Activated CD4-positive, alpha-beta T cell treated with anti-CD3 and anti-CD28 coated beads, Interleukin-10, Interleukin-2, amounts not matched to agents 100 ng/mL and 50 ng/mL, durations not matched to agents 16 hours and 8 hours (primary cell): Measurements from ENCODE around the gene SRRD.

Experiments used
- DNase-seq: peaks from one replicate; pipeline ENCODE4 v3.0.0-alpha.2; 2020

The SRRD gene

DNA sequence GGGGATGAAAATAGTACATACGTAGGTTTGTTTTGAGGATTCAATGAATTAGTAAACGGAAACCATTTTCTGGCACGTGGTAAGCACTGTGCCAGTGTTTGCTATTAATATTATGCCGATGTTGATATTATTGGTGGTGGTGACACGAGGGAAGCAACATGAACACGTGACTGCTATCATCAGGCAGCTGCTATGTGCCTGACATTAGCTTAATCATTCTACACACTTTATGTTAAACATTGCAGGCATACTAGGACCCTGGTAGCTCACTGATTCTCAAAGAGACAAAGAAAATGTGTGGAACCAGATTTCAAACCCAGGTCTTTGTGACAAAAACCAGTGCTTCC lies 656 bp downstream of the SRRD start:
- peak; percentile 35 for DNase-seq

DNA sequence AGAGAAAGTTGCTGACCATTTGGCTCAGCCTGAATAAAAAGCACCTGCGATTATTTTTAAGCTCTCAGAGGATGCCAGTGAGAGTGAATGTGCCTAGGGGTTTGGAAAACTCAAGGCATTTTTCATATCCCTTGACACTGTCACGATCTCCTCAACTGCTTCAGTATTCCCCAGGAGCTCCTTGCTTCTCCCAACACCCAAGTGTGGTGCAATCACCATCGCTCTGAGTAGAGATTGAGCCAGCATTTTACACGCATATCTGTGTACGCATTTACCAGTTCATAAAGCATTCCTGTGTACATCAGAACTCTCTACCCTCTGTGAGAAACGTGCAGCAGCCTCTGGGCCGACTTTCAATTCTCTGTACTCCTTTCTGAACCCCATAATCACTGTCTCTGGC lies 1.3 kb downstream of the SRRD start:
- DNase-seq = no peak

DNA sequence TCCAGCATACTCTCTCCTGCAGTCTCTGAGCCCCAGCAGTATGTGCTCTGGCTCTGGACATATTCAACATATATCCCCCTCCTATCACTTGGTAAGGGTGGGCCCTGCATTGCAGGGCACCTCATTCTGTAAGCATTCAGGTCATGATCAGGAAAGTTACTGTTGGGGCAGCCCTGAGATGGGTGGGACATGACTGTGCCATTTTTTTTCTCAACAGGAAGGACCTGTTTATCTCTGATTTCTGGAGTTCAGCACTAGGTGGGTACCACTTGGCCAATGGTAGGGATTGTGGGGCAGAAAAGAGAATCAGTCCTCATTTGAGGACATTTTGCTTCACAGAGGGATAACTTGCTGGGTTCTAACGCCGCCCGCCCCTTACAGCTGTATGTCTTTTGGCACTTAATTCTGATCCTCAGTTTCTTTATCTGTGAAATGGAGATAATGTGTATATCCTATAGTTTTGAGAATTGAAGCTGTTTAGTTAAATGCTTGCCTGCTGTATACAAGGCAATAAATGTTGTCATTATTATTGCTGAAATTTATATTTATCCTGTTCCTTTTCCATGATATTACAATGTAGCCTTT lies 2.2 kb downstream of the SRRD start:
- no peak for DNase-seq

DNA sequence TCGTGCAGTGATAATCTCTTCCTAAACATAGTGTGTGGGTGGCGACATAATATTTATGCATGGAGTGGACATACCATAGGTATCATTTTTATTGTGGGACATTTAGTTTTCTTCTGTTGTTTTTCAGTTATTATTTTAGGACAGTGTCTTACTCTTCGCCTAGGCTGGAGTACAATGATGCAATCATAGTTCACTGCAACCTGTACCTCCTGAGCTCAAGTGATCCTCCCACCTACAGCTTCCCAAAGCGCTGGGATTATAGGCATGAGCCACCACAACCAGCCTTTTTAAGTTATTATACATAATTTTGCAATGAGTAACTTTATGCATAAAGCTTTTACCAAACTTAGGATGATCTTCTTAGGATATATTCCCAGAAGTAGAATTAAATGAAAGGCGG lies 2.7 kb downstream of the SRRD start:
- DNase-seq = no peak

DNA sequence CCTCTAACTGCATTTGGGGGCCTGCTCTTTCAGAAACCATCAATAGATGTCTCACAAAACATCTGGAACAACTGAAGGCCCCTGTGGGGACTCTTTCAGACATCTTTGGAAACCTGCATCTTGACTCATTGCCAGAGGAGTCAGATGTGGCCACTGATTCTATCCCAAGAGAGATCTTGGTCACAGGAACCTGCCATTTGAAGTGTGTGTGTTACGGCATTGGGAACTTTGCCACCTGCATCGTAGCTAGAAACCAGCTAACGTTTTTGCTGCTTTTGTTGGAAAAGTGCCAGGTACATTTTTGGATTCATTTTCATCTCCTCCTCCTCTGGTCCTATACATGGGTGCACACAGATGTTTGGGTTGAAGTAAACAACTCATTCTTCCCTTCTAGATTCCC lies 4.3 kb downstream of the SRRD start:
- DNase-seq = no peak

DNA sequence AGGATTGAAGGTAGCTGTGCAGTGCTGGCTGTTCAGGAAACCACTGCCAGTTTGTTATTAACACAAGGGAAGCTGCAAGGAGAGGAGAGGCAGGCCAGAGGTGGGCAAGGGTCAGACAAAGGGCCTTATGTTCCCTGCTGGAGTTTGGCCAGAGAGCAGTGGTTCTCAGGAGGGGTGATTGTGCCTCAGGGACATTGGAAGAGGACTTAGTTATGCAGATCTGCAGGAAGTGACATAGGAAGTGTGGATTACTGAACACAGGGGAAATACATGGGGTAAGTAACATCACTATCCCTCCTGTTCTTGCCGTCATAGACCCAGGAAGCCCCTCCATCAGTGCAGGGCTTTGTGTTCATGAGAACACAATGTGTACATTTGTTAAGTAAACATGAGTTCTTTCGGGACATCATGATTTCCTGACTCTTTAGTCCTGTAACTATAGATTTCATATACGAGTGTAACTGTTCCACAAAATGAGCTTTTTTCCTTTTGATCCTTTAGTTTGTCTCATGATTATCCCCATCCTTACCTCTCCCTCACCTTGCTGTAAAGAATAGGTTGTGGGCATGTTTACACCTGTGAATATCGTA lies 5.9 kb downstream of the SRRD start:
- no peak for DNase-seq

DNA sequence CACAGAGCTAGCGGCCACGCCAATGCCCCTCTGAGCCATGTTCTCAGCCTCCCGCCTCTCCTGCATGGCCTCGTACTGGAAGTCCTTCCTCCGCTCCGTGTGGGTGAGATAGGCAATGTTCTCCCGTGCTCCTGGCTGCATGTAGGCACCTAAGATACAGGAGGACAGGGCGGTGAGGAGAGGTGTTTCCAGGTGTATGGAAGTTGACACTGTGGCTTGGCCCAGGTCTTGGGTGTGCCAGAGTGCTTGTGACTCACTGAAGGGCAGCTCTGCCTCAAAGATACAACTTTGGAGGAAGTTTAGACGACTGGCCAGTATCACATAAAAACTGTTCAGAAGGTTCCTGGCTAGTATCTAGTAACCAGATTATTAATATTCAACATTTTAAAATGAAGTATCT lies 8.5 kb downstream of the SRRD start:
- no peak for DNase-seq

DNA sequence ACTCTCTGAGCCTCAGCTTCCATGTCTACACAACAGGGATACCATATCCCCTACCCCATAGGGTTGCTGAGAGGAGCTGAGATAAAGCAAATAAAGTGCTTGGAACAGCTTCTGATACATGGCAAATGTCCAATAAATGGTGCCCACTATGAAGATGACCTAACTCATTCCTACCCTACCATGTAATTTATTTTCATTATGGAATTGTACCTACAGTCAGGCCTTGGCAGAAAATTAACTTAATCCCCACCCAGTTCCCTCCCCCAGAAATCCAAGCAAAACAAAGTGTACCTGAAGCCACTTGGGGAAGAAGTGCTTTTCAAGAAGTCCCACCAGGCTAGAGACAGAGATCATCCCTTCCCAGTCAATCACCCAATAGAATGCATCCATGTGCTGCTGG lies 10.8 kb downstream of the SRRD start:
- no peak for DNase-seq

DNA sequence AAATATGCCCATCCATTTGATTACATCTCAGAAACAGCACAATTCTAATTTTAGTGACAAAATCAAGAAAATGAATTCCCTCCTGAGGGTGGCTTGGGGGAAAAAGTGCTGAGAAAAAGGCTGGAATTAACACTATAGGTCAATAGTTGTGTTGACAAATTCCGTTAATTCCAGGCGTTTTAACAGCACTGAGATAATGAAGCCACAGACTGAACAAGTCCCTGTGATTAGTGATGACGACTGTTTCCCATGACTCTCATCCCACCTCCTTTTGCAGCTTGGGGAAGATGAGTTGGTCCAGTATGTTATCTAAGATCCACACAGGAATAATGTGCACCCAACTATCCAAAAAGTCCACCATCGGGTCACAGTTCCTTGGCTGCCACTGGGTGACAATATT lies 12.8 kb downstream of the SRRD start:
- no peak for DNase-seq

DNA sequence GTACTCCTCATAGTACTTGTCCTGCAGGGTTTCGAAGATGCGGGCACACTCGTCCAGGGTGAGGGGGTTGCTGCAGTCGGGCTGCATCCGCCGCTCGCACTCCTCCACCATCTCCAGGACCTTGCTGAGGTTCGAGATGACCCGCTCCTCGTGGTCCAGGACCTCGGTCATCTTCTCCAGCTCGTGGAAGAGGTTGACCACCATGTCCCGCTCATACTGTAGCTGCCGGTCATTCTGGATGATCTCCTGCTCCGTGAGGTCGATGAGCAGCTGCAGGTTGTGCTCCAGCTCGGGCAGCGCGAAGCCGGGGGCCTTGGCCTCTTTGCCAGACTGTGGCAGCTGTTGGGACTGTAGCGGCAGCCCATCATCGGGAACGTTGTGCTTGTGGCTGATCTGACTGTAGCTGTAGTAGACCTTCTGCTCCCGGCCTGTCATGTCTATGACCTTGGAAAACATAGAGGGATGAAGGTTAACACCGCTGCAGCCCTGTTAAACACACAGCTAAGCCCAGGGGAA lies 15.6 kb downstream of the SRRD start:
- DNase-seq = no peak

DNA sequence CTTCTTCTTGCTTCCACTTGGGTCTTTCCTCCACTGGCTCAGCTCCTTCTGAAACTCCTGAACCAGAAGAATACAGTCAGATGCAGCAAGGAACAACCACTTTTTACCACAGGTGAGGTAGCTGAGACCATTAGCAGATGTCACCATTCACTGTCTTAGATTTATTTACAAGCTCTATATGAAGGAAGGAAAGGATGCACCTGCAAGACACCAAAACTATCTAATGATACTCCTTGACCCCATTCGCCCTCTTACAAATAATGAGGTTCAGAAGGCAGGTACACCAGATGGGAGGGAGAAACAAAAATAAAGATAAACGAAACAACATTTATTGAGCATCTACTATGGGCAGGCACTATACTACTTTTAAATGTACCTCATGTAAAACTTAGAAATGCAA lies 18.3 kb downstream of the SRRD start:
- DNase-seq = no peak

DNA sequence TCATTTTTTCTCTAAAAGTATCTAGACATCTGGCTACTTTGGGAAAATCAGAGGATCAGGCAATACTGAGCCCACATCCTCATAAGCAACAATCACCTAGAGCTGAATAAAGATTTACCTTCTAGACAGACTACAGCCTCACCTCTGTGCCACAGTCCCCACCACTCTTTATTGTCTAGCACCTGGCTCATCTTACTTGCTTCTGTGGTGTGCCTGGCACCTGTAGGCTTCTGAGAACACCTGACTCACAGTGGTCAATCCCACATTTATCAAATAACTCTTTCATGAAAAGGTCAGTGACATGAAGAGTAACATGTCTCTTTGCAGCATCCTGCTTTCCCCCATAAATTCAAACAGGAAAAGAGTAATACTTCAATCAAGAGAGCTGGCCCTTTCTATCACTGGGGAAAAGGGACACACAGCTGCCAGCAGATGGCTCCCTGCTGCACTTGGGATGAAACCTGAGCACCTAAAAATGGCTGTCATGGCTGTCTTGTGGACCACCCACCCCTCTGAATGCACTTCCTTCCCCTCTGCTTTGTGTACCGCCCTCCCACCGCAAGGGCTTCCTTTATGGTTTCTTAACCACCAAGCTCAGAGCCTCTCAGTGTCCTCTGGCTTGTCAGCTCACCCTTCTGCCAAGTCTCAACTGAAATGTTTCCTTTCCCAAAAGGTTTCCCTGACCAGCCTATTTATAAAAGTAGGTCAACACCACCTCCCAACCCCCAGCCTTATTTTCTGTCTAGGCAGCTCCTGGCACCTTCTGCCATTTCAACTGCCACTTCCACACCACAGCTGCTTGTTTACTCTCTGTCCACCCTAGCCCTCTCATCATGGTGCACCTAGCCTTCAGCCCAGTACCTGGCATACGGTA lies 19.2 kb downstream of the SRRD start:
- DNase-seq = peak; percentile 79

DNA sequence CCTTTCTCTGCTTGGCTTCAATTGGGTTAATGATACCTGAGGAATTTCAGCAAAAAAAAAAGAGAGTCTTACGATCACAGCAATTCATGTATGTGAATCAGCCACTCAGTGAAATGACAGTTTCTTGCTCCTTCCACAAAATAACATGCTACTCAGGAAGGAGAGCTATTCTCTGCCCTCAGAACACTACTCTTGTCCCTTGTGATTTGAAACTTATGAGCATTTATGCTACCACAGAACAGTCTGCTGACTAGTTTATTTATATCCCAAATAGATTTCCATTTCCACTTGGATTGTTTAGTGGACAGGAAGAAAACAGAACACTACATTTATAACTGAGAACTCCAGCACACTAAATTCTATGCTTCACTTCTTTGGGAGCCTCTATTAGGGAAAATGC lies 20.1 kb downstream of the SRRD start:
- no peak for DNase-seq

DNA sequence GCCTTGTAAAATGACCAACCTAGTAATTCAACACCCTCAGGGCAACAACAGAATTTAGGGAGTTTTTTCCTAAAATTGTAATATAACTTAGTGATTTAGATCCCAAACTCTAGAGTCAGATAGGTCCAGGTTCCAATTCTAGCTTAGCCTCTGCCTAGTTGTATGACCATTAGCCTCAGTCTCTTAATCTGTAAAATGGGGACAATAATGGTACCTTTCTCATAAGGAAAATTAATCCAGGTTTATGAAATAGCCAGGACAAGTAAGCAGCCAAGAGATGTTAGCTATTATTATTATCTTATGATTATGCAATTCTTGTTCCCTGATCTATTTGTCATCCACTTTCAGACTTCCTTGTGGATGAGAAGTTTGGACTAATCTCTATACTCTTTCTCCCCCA lies 24.5 kb downstream of the SRRD start:
- no peak for DNase-seq

DNA sequence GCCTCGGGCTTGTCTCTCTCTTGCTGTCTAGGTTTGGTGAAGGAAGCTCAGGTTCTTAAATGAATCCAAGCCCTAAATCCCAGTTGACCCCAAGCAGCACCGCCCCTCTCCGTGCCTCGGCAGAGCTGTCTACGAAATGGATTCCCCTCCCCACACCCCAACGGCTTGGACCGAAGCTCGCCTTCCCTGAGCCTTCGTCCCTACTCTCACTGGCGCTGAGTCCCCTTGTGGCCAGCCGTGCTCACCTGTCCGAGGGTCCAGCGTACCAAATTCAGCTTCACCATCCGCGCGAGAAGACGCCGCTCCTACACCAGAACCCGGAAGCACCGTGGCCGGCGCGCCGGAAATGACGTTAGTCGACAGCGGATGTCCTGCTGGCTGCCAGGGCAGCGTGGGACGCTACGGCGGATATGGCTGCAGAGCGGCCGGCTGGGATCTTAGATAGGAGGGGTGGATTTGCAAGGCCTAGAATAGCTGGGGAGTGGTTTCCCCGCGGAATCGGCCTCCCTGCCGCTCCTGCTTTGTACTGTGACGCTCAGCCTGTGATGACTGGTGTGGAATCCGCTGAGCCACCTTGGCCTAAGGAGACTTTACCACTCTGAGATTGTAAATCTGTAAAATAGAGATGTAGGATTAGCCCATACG lies 28.6 kb downstream of the SRRD start, which contains the start of gene TFIP11:
Gene TFIP11 (minus strand): TSS at position 325 of the 645 bp plus-strand sequence. CDS start 2,201 bp downstream, outside the sequence.
- DNase-seq = peak; percentile 95

DNA sequence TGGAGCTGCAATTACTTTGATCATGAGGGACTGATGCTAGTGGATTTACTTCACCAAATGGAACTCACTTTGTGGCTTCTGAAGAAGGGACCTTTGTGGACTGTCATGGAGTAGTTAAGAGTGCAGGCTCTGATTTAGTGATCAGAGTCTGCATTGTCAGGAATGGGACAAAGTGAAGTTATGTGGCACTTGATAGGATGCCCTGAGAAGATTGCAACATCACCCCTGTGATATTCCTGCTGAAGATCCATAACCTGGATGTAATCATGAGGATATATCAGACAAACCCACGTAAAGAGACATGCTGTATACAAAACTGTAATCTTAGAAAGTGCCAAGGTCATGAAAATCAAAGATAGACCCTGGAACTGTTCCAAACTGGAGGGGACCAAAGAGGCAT lies 30.2 kb downstream of the SRRD start:
- no peak for DNase-seq

DNA sequence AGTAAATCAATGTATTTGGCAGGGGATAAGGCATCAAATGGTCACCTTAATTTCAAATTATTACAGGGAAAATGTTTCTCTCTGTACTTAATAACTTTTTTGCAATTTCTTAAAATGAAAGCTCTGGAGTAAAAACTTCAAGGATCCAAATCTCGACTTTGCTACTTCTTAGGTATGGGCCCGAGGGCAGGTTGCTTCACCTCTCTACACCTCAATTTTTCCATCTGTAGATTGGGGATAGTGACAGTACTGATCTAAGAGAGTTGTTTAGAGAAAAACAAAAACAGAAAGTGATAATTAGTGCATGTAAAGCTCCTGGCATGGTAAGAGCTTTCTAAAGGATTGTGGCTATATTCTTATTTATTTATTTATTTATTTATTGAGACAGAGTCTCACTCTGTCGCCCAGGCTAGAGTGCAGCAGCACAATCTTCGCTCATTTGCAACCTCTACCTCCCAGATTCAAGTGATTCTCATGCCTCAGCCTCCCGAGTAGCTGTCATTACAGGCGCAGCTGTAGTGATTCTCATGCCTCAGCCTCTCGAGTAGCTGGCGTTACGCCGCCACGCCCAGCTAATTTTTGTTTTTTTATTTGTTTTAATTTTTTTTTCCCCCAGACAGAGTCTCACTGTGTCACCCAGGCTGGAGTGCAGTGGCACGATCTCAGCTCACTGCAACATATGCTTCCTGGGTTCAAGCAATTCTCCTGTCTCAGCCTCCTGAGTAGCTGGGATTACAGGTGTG lies 30.9 kb downstream of the SRRD start:
- no peak for DNase-seq

DNA sequence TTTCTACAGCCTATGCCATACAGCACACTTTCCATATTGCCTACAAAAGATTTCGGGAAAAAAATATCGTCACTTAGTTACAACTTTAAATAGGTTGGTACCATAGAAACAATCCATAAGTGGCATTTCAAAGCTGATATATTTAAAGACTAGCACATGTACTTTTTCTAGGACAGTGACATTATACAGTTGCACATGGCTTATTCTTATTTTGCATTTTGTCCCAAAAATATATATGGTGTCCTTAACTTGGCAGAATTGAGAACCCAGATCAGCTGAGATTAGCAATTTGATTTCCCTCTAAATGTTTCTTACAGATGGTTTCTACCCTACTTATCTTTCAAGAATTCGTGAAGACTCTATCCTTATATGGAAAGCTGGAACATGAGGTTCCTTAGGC lies 32.3 kb downstream of the SRRD start:
- no peak for DNase-seq

DNA sequence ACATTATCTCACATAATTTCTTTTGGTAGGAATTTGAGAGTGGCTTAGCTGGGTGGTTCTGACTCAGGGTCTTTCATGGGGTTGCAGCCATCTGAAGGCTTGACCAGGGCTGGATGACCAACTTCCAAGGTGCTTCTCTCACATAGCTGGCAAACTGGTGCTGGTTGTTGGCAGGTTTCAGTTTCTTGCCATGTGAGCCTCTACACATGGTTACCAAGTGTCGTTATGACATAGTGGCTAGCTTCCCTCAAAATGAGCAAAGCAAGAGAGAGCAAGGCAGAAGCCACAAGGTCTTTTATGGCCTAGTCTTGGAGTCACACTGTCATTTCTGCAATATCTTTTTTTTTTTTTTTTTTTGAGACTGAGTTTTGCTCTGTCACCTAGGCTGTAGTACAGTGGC lies 32.8 kb downstream of the SRRD start:
- peak; percentile 81 for DNase-seq

DNA sequence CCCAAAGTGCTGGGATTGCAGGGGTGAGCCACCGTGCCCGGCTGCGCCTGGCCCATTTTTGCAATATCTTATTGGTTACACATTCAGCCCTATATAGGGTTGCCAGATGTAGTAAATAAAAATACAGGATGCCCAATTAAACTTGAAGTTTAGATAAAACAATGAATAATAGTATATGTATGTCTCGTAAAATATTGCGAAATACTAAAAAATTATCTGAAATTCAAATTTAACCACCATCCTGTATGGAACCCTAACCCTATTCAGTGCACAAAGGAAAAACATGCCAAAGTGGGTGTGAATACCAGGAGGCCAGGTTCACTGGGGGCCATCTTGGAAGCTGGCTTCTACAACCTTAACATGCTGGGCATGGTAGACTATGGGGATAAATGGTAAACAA lies 33.8 kb downstream of the SRRD start:
- DNase-seq = no peak

DNA sequence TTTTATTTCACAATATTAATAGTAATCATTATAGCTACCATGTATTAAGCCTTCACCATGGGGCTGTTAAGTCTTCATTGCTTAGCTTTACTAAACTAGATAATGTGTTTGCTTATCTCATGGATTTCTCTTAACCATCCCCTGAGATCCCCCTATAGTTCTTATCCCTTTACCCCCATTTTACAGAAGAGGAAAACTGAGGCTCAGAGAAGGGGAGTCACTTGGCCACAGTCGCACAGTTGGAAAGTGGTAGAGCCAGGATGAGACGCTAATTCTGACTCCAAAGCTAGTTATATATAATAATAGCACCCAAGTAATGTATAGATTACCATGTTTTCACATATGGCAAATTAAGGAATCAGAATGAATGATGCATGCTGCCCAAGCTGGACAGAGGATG lies 38.3 kb downstream of the SRRD start:
- DNase-seq = no peak

DNA sequence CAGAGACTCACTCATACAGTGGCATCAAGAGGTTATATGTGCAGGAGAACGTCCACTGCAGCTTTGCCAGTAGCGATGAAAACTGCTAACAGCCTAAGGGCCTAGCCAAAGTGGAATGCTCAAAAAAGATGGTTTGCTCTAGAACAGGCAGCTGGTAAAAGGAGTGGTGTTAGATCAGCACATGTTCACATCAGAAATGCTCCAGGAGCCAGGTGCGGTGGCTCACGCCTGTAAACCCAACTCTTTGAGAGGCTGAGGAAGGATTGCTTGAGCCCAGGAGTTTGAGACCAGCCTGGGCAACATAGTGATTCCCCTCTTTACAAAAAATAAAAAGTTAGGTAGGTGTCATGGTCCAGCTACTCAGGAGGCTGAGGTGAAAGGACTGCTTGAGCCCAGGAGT lies 38.9 kb downstream of the SRRD start:
- DNase-seq = no peak

DNA sequence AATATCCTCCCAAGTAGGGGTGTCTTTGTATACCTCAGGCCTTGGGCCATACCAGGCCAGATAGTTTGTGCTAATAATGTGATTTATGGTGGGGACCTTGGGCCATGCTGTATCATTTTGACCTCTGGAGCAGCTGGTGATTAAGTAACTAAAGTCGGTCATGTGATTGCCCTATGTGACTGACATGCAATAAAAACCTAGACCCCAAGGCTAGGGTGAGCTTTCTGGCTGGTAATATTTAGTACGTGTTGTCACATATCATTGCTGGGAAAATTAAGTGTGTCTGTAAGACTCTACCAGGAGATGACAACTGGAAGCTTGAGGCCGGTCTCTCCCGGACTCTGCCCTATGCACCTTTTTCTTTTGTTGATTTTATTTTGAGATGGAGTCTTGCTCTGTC lies 41.2 kb downstream of the SRRD start:
- no peak for DNase-seq
